ENCODE measurements around the gene HS3ST3A1.
"Not testable (repeated sequence)": the region's sequence is repeated elsewhere in the genome, so short reads cannot be mapped to it uniquely, and the experiment has no call there.

HS3ST3A1 gene

GRCh38 chr17:13538841-13539411 is 62.8 kb downstream of the HS3ST3A1 start:
- no peak for DNase-seq (ENCODE audit: low spot score)

DNA sequence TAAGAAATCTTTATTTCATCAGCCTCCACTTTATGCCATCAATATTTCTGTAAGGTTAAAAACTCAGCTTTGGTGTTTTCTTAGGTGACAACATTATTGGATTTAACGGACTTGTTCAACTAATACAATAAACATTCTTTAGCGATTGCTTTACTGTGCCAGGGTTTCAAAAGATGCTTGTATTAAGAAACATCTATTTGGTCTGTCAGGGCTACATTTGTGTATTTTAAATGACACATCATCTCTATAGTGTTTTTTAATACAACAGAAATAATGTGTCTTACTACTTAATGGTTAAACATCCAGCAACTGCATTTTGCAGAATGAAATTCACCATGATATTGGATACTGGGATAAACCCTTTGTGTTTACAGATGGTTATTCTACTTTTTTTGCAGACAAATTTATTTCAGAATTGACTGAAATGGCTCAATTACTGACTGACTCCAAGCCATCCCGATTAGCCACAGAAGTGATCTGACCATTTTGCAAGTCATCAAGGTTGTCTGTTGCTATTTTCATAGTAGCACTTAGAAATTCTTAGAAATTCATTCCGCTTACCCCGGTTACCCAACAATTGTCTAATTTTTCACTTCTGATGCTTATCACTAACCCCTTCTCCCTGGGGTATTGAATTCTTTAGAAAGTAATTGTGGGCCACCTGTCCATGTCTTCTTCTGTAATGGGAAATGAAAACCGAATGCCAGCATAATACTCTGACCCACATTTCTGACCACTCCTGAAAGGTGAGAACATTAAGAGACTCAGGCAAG is 63.7 kb downstream of the HS3ST3A1 start:
- DNase-seq (ENCODE audit: low spot score), result no peak

- no peak for DNase-seq (ENCODE audit: low spot score)
These were observed 64.5 kb downstream of the HS3ST3A1 start for GRCh38 chr17:13537167-13537731.

DNA sequence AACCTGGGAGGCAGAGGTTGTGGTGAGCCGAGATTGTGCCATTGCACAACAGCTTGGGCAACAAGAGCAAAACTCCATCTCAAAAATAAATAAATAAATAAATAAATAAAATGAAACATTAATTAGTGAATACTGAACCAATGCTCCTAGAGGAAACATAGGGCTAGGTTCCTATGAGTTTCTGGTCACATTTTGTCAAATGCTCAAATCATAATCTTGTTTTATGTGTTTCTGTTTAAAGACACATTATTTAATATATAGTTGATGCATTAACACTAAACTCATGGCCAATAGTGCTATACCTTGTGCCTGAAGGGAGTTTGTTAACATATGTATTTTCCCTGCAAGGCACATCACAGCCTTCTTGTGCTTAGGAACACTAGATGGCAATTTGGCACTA is 66.8 kb downstream of the HS3ST3A1 start:
- no peak for DNase-seq (ENCODE audit: low spot score)

DNA sequence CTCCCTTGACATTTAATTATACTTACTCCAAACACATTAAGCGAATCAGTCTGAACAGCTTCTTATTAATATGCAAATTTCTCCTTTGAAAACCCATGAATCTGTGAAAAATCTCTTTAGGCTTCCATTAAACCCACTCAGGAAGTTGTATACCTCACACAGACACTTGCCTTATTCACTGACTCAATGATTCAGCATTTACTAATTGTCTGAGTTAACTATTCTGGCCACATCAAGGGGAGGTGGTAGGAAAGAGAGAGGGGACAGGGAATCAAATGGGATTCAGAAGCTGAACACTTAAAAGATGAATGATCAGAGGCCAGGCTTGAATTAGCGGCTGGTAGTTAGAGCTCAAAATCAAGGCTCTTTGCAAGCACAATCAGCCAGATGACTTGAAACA is 70.0 kb downstream of the HS3ST3A1 start:
- DNase-seq (ENCODE audit: low spot score), result no peak

GRCh38 chr17:13525876-13526275 is 75.9 kb downstream of the HS3ST3A1 start:
- no peak for DNase-seq (ENCODE audit: low spot score)

DNA sequence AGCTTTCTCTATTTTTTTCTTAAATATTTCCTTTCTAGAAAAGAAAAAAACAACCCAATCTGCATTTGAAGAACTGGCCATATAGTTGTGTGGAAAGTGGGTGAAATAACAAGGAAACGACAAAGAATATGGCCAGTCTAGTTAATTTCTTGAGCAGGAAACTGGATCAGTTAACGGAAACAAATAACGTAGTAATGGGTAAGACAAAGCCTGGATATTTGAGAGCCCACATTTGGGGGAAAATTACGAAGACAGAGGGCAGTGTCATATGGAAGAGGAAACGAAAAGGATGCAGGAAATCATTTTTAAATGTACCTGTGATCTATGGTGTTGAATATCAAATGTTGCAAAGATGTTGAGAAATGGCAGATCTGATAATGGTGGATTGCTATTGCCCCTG is 78.6 kb downstream of the HS3ST3A1 start:
- no peak for DNase-seq (ENCODE audit: low spot score)

DNA sequence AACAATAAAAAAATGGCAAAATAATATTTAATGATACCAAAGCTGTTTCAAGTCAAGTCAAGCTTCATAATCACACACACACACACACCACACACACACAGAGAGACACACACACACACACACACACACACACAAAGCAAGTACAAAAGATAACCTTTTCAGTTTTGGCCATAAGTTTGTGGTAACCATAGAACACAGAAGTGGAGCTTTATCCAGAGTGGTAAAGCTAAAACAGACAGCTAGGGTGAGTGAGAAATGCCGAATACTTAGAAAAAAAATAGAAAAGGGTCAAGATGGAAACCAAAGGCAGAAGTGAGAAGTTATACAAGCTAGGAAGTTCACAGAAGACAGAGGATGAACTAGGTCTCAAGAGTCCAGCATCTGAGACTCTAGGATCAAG is 79.0 kb downstream of the HS3ST3A1 start:
- DNase-seq (ENCODE audit: low spot score), result no peak

- no peak for DNase-seq (ENCODE audit: low spot score)
These were observed 79.9 kb downstream of the HS3ST3A1 start for GRCh38 chr17:13521784-13522183.

GRCh38 chr17:13520899-13521572 is 80.7 kb downstream of the HS3ST3A1 start:
- no peak for DNase-seq (ENCODE audit: low spot score)

GRCh38 chr17:13518261-13519000 is 83.3 kb downstream of the HS3ST3A1 start:
- DNase-seq (ENCODE audit: low spot score), result no peak

GRCh38 chr17:13513039-13513405 is 88.7 kb downstream of the HS3ST3A1 start:
- DNase-seq (ENCODE audit: low spot score), result no peak

DNA sequence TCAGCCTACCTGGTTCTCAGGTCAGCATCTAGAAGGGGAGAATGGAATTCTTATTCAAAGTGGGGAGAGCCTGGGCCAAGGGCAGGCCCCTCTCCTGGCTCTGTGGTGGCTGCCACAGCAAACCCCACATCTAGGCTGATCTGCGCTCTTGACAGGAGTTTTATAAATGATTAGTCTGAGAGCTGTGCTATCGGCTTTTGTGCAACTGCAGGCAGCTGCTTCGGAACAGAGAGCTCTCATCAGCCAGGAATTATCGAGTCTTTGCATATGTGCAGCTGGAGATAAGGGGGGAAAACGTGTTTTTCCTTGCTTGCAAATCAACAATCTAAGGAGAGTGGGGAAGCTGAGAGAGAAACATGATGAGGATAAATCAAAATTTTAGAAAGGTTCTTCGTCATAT is 91.7 kb downstream of the HS3ST3A1 start:
- DNase-seq (ENCODE audit: low spot score), result no peak

DNA sequence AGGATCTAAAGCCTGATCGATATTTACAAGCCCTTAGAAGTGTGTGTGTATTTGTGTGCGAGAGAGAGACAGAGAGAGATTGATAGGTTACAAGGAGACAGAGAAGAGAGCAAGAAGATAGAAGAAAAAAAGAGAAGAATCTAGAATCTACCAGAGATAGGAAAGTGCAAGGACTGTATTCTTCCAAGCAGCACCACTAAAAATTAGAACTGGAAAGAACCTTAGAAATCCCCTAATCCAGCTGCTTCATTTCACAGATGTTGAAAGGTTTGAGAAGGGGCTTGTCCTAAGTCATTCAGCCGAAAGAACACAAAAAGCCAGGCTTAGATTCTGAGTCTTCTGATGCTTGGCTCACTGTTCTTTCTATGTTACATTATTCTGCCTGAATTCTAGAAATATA is 92.2 kb downstream of the HS3ST3A1 start:
- DNase-seq (ENCODE audit: low spot score), result no peak

DNA sequence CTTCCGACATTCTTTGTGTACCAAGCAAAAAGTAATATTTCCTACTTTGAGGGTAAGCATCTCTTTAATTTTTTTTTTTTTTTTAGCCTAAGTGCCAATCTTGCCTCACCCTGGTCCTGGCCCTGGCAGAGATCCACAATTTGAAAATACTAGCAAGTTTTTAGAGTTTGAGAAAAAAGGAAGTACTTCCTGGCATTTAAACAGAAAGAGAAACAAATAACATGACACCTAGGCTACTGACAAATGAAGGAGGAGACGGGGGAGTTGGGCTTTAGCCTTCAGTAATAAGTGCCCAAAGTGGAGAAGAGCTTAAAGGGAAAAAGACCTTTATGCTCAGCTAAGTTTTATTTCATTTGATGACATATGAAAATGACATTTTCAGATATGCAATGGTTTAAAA is 92.8 kb downstream of the HS3ST3A1 start:
- no peak for DNase-seq (ENCODE audit: low spot score)

DNA sequence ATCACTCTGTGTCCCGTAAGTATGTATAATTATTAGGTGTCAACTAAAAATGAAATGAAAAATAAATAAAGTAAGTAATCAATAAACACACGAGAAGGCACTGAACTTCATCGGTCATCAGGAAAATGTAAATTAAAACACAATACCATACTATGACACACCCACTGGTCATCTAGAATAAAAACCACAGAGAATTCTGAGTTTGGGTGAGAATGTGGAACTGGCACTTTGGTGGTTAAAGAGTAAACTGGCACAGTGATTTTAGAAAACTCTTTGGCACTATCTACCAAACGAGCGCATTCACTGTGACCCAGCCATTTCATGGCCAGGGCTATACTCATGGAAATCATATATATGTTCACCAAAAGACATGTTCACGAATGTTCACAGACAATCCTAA is 98.2 kb downstream of the HS3ST3A1 start:
- no peak for DNase-seq (ENCODE audit: low spot score)

DNA sequence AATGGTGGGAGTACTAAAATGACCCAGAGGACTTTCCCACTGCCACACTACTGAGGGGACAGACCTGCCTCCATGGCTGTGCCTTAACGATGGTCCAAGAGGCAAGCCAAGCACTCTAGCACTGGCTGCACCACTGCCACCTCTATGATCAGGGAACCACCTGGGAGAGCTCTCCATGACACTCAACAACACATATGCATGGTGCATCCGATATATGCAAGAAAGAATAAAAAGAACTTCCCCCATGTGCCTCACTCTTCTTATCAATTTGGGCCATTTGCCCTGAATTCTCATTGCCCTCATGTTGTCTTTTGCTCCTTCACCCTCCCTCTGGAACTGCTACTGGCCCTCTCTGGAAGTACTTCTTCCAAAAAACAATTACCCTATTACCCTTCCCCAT is 99.5 kb downstream of the HS3ST3A1 start:
- DNase-seq (ENCODE audit: low spot score), result no peak

GRCh38 chr17:13500947-13501346 is 100.8 kb downstream of the HS3ST3A1 start:
- DNase-seq (ENCODE audit: low spot score), result no peak

DNA sequence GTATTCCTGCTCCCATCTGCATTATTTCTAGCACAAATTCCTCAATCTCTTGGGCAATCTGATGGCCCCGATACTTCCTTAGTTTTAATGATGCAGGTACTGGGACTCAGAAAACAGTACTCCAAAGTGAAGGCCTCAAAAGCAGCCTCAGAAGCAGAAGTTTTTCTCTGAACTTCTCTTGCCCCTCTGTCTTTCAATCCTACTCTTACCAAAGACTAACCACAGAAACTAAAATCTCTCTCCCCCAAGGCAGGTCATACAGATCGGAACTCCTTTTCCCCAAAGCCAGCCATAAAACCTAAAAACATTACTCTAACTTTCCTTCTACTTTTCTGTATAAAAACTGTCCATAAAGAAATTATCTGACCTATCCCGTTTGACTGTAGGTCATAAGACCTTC is 103.5 kb downstream of the HS3ST3A1 start:
- DNase-seq (ENCODE audit: low spot score), result no peak

- DNase-seq (ENCODE audit: low spot score), result not testable (repeated sequence)
These were observed 105.1 kb downstream of the HS3ST3A1 start for GRCh38 chr17:13496553-13497056.

GRCh38 chr17:13495423-13495822 is 106.3 kb downstream of the HS3ST3A1 start:
- no peak for DNase-seq (ENCODE audit: low spot score)

- DNase-seq (ENCODE audit: low spot score), result no peak
These were observed 109.0 kb downstream of the HS3ST3A1 start for GRCh38 chr17:13492737-13493122.

Data from iPS-NIHi11 (cell line).